Left colon (tissue), 2 donors: ENCODE results near the gene AKR1C2. TPM values are rescaled to one million over a fixed set of nuclear protein-coding genes. Genes with fewer than 3 reads are reported as not detected.
"Not testable (repeated sequence)": the region's sequence is repeated elsewhere in the genome, so short reads cannot be mapped to it uniquely, and the experiment has no call there.

Experiments
- ATAC-seq: fragments of 200-7000 bp; cut with Tn5 transposase; one replicate; pipeline ENCODE4 v1.9.1; 2020; ENCODE audit warnings: mild to moderate bottlenecking, moderate library complexity
- DNase-seq, 2 donors: peaks; one replicate each; pipeline ENCODE4 v3.0.0-alpha.2; 2020
- intact Hi-C, 2 donors: fragments of 100-400 bp; cut with DNase I in 1 of 2; cut with micrococcal nuclease in 1 of 2; formaldehyde crosslinking; loops; one replicate each; pipeline versions ENCODE4 v1.11.2 to v1.14.0; 2022; cut with DNase I, micrococcal nuclease
- long read RNA-seq: library from polyadenylated mRNA; unstranded; transcript quantifications from one replicate; pipeline ENCODE4 v2.0.0, GENCODE V29; 2021
- total RNA-seq, 2 donors: library from RNA; stranded (reverse); fragmentation: NEBNext Ultra II Directional; extraction: Animal tissue kit (Norgen Biotek cat#: 25700); gene quantifications; one replicate each; pipeline ENCODE4 v1.2.1, GENCODE V29; 2021
- donor health status: DM: no; HTN: no; CAD: no.
- donor health status: DM: yes; HTN: yes; CAD: no.

AKR1C2 gene
- 10 to 100 TPM; 18.8 to 65.4 TPM for total RNA-seq
- long read RNA-seq, transcript AKR1C2-201 (9 exons, 3,756 nt): major isoform, 23 of 40 reads
- long read RNA-seq, partial matches to known transcripts: 1 of 40 reads
- long read RNA-seq, other reads (novel, unspliced or antisense): 16 of 40 reads

GRCh38 chr10:5003127-5004029 lies at the start of gene AKR1C2:
AKR1C2 (minus strand) TSS chr10:5003857; CDS start chr10:5003835, 22 bp downstream.
- ATAC-seq: peak; percentile 100
- intact Hi-C loops, DNase-seq: not testable (repeated sequence)

- DNase-seq, ATAC-seq, intact Hi-C loops: not testable (repeated sequence)
These were observed 49.4 kb upstream of the AKR1C2 start for GRCh38 chr10:5052951-5053500.

- intact Hi-C loops: no loop called here
- DNase-seq (no peak), ATAC-seq (no peak)
These were observed 44.4 kb upstream of the AKR1C2 start for GRCh38 chr10:5047912-5048628.

GRCh38 chr10:5047055-5047454 lies 43.4 kb upstream of the AKR1C2 start:
- ATAC-seq, intact Hi-C loops, DNase-seq: not testable (repeated sequence)

- ATAC-seq: no peak
- intact Hi-C loops: no loop called here
- DNase-seq: no peak
These were observed 42.8 kb upstream of the AKR1C2 start for GRCh38 chr10:5046410-5046809.

GRCh38 chr10:5045095-5045494 lies 41.4 kb upstream of the AKR1C2 start:
- intact Hi-C loops: no loop called here
- no peak for ATAC-seq
- no peak for DNase-seq

- intact Hi-C loops: no loop called here
- peak; percentile 92 for ATAC-seq
- DNase-seq: peak; percentile 84 to 86
These were observed 40.1 kb upstream of the AKR1C2 start for GRCh38 chr10:5043716-5044115.

- ATAC-seq (no peak), DNase-seq (no peak)
- intact Hi-C loops: no loop called here
These were observed 39.3 kb upstream of the AKR1C2 start for GRCh38 chr10:5042922-5043321.

- ATAC-seq (no peak), DNase-seq (no peak)
- intact Hi-C loops: no loop called here
These were observed 37.9 kb upstream of the AKR1C2 start for GRCh38 chr10:5041471-5042023.

GRCh38 chr10:5040781-5041470 lies 37.3 kb upstream of the AKR1C2 start:
- intact Hi-C loops: no loop called here
- DNase-seq: no peak
- ATAC-seq: no peak

GRCh38 chr10:5040010-5040673 lies 36.5 kb upstream of the AKR1C2 start:
- intact Hi-C loops: no loop called here
- ATAC-seq (no peak), DNase-seq (no peak)

GRCh38 chr10:5038733-5039132 lies 35.1 kb upstream of the AKR1C2 start:
- intact Hi-C loops: no loop called here
- ATAC-seq (peak; percentile 21), DNase-seq (no peak)

GRCh38 chr10:5038101-5038500 lies 34.4 kb upstream of the AKR1C2 start:
- ATAC-seq: no peak
- DNase-seq: no peak

GRCh38 chr10:5036511-5036910 lies 32.9 kb upstream of the AKR1C2 start:
- no peak for DNase-seq

More at GRCh38 chr10:5038101-5038500, 34.4 kb upstream of the AKR1C2 start:
- intact Hi-C loops: no loop called here

GRCh38 chr10:5035356-5035755 lies 31.7 kb upstream of the AKR1C2 start:
- ATAC-seq (no peak), DNase-seq (no peak)
- intact Hi-C loops: no loop called here

More at GRCh38 chr10:5036511-5036910, 32.9 kb upstream of the AKR1C2 start:
- peak; percentile 76 for ATAC-seq
- intact Hi-C loops: no loop called here

GRCh38 chr10:5034588-5034987 lies 30.9 kb upstream of the AKR1C2 start:
- ATAC-seq (no peak), DNase-seq (no peak)
- intact Hi-C loops: no loop called here

GRCh38 chr10:5033061-5033778 lies 29.6 kb upstream of the AKR1C2 start:
- no peak for ATAC-seq
- DNase-seq: no peak
- intact Hi-C loops: no loop called here
